ENCODE results near the gene MALRD1.

The MALRD1 gene

DNA sequence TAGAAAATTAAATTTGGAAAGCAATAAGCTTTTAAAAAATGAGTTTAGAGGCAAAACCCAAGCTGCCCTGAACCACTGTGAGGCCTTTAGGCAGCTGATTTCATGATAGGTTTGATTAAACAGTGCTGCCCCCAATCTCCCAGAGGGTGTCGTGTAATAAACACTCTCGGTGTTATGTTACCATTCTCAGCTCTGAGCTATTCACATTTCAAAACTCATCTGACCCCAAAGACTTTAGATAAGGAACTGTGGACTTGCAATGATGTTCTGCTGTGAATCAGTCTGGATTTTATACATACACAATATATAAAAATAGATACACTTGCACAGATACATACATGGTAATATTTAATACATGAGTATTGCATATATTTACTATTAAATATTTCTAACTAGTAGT is 120.4 kb downstream of the MALRD1 start:
- no peaks in the 10 kb centered on the region for H4K20me1 ChIP-seq (ENCODE audit: insufficient read depth, low read length)
- H3K4me3 ChIP-seq (ENCODE audit: low read depth, low read length, poor library complexity, severe bottlenecking): no peak overlapping the region
- H3K9ac ChIP-seq (ENCODE audit: low read length): no peak overlapping the region
- H3K4me2 ChIP-seq (ENCODE audit: low read length): no peak overlapping the region
- no peak for TF ChIP-seq EZH2 (IDR thresholded peaks at IDR 0.05; ENCODE audit: borderline replicate concordance, low read length)
- TF ChIP-seq, protein P1, sequence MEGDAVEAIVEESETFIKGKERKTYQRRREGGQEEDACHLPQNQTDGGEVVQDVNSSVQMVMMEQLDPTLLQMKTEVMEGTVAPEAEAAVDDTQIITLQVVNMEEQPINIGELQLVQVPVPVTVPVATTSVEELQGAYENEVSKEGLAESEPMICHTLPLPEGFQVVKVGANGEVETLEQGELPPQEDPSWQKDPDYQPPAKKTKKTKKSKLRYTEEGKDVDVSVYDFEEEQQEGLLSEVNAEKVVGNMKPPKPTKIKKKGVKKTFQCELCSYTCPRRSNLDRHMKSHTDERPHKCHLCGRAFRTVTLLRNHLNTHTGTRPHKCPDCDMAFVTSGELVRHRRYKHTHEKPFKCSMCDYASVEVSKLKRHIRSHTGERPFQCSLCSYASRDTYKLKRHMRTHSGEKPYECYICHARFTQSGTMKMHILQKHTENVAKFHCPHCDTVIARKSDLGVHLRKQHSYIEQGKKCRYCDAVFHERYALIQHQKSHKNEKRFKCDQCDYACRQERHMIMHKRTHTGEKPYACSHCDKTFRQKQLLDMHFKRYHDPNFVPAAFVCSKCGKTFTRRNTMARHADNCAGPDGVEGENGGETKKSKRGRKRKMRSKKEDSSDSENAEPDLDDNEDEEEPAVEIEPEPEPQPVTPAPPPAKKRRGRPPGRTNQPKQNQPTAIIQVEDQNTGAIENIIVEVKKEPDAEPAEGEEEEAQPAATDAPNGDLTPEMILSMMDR (IDR thresholded peaks at IDR 0.05; ENCODE audit: low read length): no peak
- H2AFZ ChIP-seq (ENCODE audit: low read length): no peak overlapping the region
- no peaks in the 10 kb centered on the region for H3K4me1 ChIP-seq (ENCODE audit: insufficient read depth, low read length, severe bottlenecking)
- H3K9me2 ChIP-seq (ENCODE audit: low read depth, low read length): no peaks in the 10 kb centered on the region
- H3F3A ChIP-seq (ENCODE audit: insufficient read depth, low read length): no peaks in the 10 kb centered on the region
- H3K36me3 ChIP-seq (ENCODE audit: insufficient read depth, low read length): no peaks in the 10 kb centered on the region
- H3K9me3 ChIP-seq (ENCODE audit: low read length): no peaks in the 10 kb centered on the region
- H3K27me3 ChIP-seq (ENCODE audit: insufficient read depth, low read length): no peaks in the 10 kb centered on the region
- H3K79me2 ChIP-seq (ENCODE audit: insufficient read depth, low read length): no peaks in the 10 kb centered on the region
- no peak overlapping the region for H3K27ac ChIP-seq (ENCODE audit: low read depth, low read length, poor library complexity, severe bottlenecking)

DNA sequence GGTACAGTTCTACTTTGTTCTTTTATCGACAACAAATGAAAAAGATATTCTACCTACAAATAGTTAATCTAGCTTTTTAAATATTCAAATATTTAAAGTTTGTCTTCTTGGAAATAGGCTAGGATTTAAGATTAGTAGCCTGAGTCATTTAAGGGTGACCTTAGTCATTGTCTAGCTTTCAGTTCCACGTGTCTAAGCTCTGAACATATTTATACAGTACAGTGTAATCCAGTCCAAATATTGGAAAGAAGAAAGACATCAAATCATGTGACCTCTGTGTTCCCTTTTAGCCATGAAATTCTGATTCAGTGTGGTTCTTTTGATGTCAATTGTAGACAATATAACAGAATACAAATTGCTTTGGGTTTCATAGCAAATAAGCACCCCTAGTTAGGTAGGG is 121.1 kb downstream of the MALRD1 start:
- no peaks in the 10 kb centered on the region for H3K79me2 ChIP-seq (ENCODE audit: insufficient read depth, low read length)
- H4K20me1 ChIP-seq (ENCODE audit: insufficient read depth, low read length): no peaks in the 10 kb centered on the region
- no peak overlapping the region for H3K9ac ChIP-seq (ENCODE audit: low read length)
- H3K9me2 ChIP-seq (ENCODE audit: low read depth, low read length): no peaks in the 10 kb centered on the region
- no peak overlapping the region for H3K4me3 ChIP-seq (ENCODE audit: low read depth, low read length, poor library complexity, severe bottlenecking)
- no peaks in the 10 kb centered on the region for H3K4me1 ChIP-seq (ENCODE audit: insufficient read depth, low read length, severe bottlenecking)
- H2AFZ ChIP-seq (ENCODE audit: low read length): no peak overlapping the region
- no peak overlapping the region for H3K4me2 ChIP-seq (ENCODE audit: low read length)
- H3F3A ChIP-seq (ENCODE audit: insufficient read depth, low read length): no peaks in the 10 kb centered on the region
- H3K36me3 ChIP-seq (ENCODE audit: insufficient read depth, low read length): no peaks in the 10 kb centered on the region
- H3K9me3 ChIP-seq (ENCODE audit: low read length): no peaks in the 10 kb centered on the region
- no peak overlapping the region for H3K27ac ChIP-seq (ENCODE audit: low read depth, low read length, poor library complexity, severe bottlenecking)
- no peaks in the 10 kb centered on the region for H3K27me3 ChIP-seq (ENCODE audit: insufficient read depth, low read length)
- TF ChIP-seq EZH2 (IDR thresholded peaks at IDR 0.05; ENCODE audit: borderline replicate concordance, low read length): no peak
- TF ChIP-seq, protein P1 (IDR thresholded peaks at IDR 0.05; ENCODE audit: low read length): no peak

DNA sequence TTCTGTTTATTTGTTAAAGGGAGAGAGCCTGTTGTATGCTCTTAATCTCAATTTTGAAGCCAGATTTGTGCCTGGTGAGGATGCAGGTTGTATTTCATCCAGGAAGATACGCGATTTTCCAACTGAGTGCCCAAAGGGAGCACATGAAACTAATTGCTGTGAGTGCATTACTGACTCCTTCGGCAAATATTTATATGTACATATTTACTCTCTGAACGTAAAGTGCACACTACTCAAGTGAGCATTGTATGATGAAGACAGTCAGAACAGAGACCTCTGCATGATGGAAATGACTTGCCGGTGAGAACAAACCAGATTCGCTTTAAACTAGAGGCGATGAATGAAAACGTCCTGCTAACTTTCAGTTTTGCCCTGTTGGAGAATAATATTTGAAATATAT is 130.1 kb downstream of the MALRD1 start:
- H3K36me3 ChIP-seq (ENCODE audit: insufficient read depth, low read length): no peaks in the 10 kb centered on the region
- H3F3A ChIP-seq (ENCODE audit: insufficient read depth, low read length): no peaks in the 10 kb centered on the region
- H3K9ac ChIP-seq (ENCODE audit: low read length): no peak overlapping the region
- H3K9me2 ChIP-seq (ENCODE audit: low read depth, low read length): no peaks in the 10 kb centered on the region
- H3K27me3 ChIP-seq (ENCODE audit: insufficient read depth, low read length): no peaks in the 10 kb centered on the region
- no peaks in the 10 kb centered on the region for H3K4me1 ChIP-seq (ENCODE audit: insufficient read depth, low read length, severe bottlenecking)
- H3K4me2 ChIP-seq (ENCODE audit: low read length): no peak overlapping the region
- H4K20me1 ChIP-seq (ENCODE audit: insufficient read depth, low read length): no peaks in the 10 kb centered on the region
- no peaks in the 10 kb centered on the region for H3K9me3 ChIP-seq (ENCODE audit: low read length)
- no peak overlapping the region for H3K4me3 ChIP-seq (ENCODE audit: low read depth, low read length, poor library complexity, severe bottlenecking)
- H3K79me2 ChIP-seq (ENCODE audit: insufficient read depth, low read length): no peaks in the 10 kb centered on the region
- no peak overlapping the region for H2AFZ ChIP-seq (ENCODE audit: low read length)
- no peak overlapping the region for H3K27ac ChIP-seq (ENCODE audit: low read depth, low read length, poor library complexity, severe bottlenecking)
- TF ChIP-seq, protein P1 (IDR thresholded peaks at IDR 0.05; ENCODE audit: low read length): no peak
- no peak for TF ChIP-seq EZH2 (IDR thresholded peaks at IDR 0.05; ENCODE audit: borderline replicate concordance, low read length)

Measured in OCI-LY1 (cell line).